Upper lobe of left lung (tissue), 6 donors: ENCODE measurements around the gene GFOD1. TPM values are rescaled to one million over a fixed set of nuclear protein-coding genes. Genes with fewer than 3 reads are reported as not detected.

Experiments
- ATAC-seq, 2 donors: fragments of 200-7000 bp; cut with Tn5 transposase; one replicate each; pipeline ENCODE4 v1.9.1; 2022; ENCODE audit warnings: mild to moderate bottlenecking in 2 of 2, moderate library complexity in 2 of 2; ENCODE audit not compliant: low FRiP score in 2 of 2
- DNase-seq, 2 donors: peaks; one replicate each; pipeline ENCODE4 v3.0.0-alpha.2; 2019 to 2020
- H3K27ac ChIP-seq, 4 donors: fragments of 200-600 bp; sonication (generic); one replicate each; pipeline ENCODE4 v1.5.1; 2016 to 2019
- H3K27me3 ChIP-seq, 4 donors: fragments of 200-600 bp; sonication (generic); one replicate each; pipeline ENCODE4 v1.5.1; 2017 to 2019
- H3K36me3 ChIP-seq, 4 donors: fragments of 200-600 bp; sonication (generic); one replicate each; pipeline ENCODE4 v1.5.1; 2016 to 2019
- H3K4me1 ChIP-seq, 4 donors: fragments of 200-600 bp; sonication (generic); one replicate each; pipeline ENCODE4 v1.5.1; 2018 to 2019
- H3K4me3 ChIP-seq, 4 donors: fragments of 200-600 bp; sonication (generic); one replicate each; pipeline ENCODE4 v1.5.1; 2017 to 2019; ENCODE audit warnings: mild to moderate bottlenecking in 2 of 4, moderate library complexity in 1 of 4
- H3K9me3 ChIP-seq, 4 donors: fragments of 200-600 bp; sonication (generic); one replicate each; pipeline ENCODE4 v1.5.1; 2018 to 2019
- CTCF ChIP-seq, 6 experiments: fragments of 450-650 bp in 4 of 6; fragments of 200-600 bp in 2 of 6; sonication (generic) in 2 of 6; IDR thresholded peaks; one replicate each; pipeline ENCODE4 v1.5.1; 2016 to 2019; ENCODE audit warnings: antibody characterized with exemption in 6 of 6
- EP300 ChIP-seq, 4 donors: sonication (generic); formaldehyde crosslinking; IDR thresholded peaks; one replicate each; pipeline ENCODE4 v1.5.1; 2017; ENCODE audit warnings: antibody characterized with exemption in 4 of 4, control low read depth in 2 of 4
- POLR2A ChIP-seq, 4 donors: fragments of 450-650 bp; IDR thresholded peaks; one replicate each; pipeline ENCODE4 v1.5.1; 2016 to 2017; ENCODE audit warnings: antibody characterized with exemption in 4 of 4, mild to moderate bottlenecking in 2 of 4
- POLR2AphosphoS5 ChIP-seq, 2 donors: sonication (generic); formaldehyde crosslinking; IDR thresholded peaks; one replicate each; pipeline ENCODE4 v1.5.1; 2017; ENCODE audit warnings: antibody characterized with exemption in 2 of 2
- WGBS, 2 donors: methylation state at CpG; one replicate each; pipeline ENCODE4 v1.1.5; 2017 to 2018; 5-methylcytosine and 5-hydroxymethylcytosine counted together
- total RNA-seq, 6 donors: library from RNA; depleted of rRNA in 4 of 6; stranded (reverse); fragments of >200 nt in 4 of 6; gene quantifications; one replicate each; pipeline versions ENCODE4 v1.1.0 to v1.2.1, GENCODE V29; 2016 to 2021
- donor health status: DM: no; HTN: no; CAD: no; lungs with moderate emphysema.
- donor health status: DM: no; HTN: yes; CAD: no; lungs with severe emphysema.

Gene GFOD1
- total RNA-seq, 6 donors from 2014 or later: 22.8 to 37.7 (median 25.8) TPM

- H3K9me3 ChIP-seq: no peaks in the 10 kb centered on the region
- ATAC-seq (no peak), DNase-seq (no peak)
- H3K4me1 ChIP-seq: peaks cover 16 to 22% (median 18%) of the 10 kb centered on the region in 4 donors
- H3K36me3 ChIP-seq: no peaks in the 10 kb centered on the region
- H3K27ac ChIP-seq: no peak overlapping the region
- no peak overlapping the region for H3K4me3 ChIP-seq
- 70 to 80% methylated on average over 2 of the region's 2 CpGs for WGBS, 2 donors
- no peak for TF ChIP-seq EP300 (IDR thresholded peaks at IDR 0.05)
- TF ChIP-seq CTCF (IDR thresholded peaks at IDR 0.05): no peak
- TF ChIP-seq POLR2AphosphoS5 (IDR thresholded peaks at IDR 0.05): no peak
- no peak for TF ChIP-seq POLR2A (IDR thresholded peaks at IDR 0.05)
- H3K27me3 ChIP-seq: no peaks in the 10 kb centered on the region
Observed at GRCh38 chr6:13380761-13381160, 106.6 kb downstream of the GFOD1 start.

GRCh38 chr6:13378669-13379590 is 108.5 kb downstream of the GFOD1 start:
- no peaks in the 10 kb centered on the region for H3K36me3 ChIP-seq
- ATAC-seq: no peak
- DNase-seq: no peak
- H3K27ac ChIP-seq: no peak overlapping the region
- no peaks in the 10 kb centered on the region for H3K27me3 ChIP-seq
- H3K4me1 ChIP-seq: peaks cover 13 to 17% (median 16%) of the 10 kb centered on the region in 4 donors
- WGBS, 2 donors: 63 to 82% methylated on average over 8 to 9 of the region's 9 CpGs
- TF ChIP-seq CTCF (IDR thresholded peaks at IDR 0.05): no peak
- TF ChIP-seq POLR2AphosphoS5 (IDR thresholded peaks at IDR 0.05): no peak
- H3K9me3 ChIP-seq: no peaks in the 10 kb centered on the region
- no peak overlapping the region for H3K4me3 ChIP-seq

GRCh38 chr6:13377054-13377758 is 110.2 kb downstream of the GFOD1 start:
- no peaks in the 10 kb centered on the region for H3K9me3 ChIP-seq
- no peak overlapping the region for H3K4me3 ChIP-seq
- no peaks in the 10 kb centered on the region for H3K36me3 ChIP-seq
- TF ChIP-seq EP300 (IDR thresholded peaks at IDR 0.05) (no peak), POLR2A (IDR thresholded peaks at IDR 0.05) (no peak), POLR2AphosphoS5 (IDR thresholded peaks at IDR 0.05) (no peak), CTCF (IDR thresholded peaks at IDR 0.05) (no peak)
- ATAC-seq (no peak), DNase-seq (no peak)
- peaks cover 0 to 9% (median 0%) of the 10 kb centered on the region in 4 donors for H3K4me1 ChIP-seq
- no peaks in the 10 kb centered on the region for H3K27me3 ChIP-seq
- no peak overlapping the region for H3K27ac ChIP-seq
- 93 to 98% methylated on average over 2 of the region's 2 CpGs for WGBS, 2 donors

GRCh38 chr6:13375360-13375878 is 112.0 kb downstream of the GFOD1 start:
- TF ChIP-seq CTCF (IDR thresholded peaks at IDR 0.05) (no peak), POLR2AphosphoS5 (IDR thresholded peaks at IDR 0.05) (no peak), POLR2A (IDR thresholded peaks at IDR 0.05) (no peak), EP300 (IDR thresholded peaks at IDR 0.05) (no peak)
- H3K36me3 ChIP-seq: no peaks in the 10 kb centered on the region
- no peak overlapping the region for H3K27ac ChIP-seq
- ATAC-seq: no peak
- 88 to 91% methylated on average over 9 of the region's 9 CpGs for WGBS, 2 donors
- H3K27me3 ChIP-seq: no peaks in the 10 kb centered on the region
- peaks cover 0 to 6% (median 1%) of the 10 kb centered on the region in 4 donors for H3K4me1 ChIP-seq
- no peak overlapping the region for H3K4me3 ChIP-seq
- DNase-seq: no peak
- H3K9me3 ChIP-seq: no peaks in the 10 kb centered on the region
